ENCODE measurements around the gene GAN.

GRCh38 chr16:81273223-81273950 lies 41.4 kb upstream of the GAN start:
- TF ChIP-seq POLR2A (IDR thresholded peaks at IDR 0.05) = no peak
- TF ChIP-seq, protein P1, sequence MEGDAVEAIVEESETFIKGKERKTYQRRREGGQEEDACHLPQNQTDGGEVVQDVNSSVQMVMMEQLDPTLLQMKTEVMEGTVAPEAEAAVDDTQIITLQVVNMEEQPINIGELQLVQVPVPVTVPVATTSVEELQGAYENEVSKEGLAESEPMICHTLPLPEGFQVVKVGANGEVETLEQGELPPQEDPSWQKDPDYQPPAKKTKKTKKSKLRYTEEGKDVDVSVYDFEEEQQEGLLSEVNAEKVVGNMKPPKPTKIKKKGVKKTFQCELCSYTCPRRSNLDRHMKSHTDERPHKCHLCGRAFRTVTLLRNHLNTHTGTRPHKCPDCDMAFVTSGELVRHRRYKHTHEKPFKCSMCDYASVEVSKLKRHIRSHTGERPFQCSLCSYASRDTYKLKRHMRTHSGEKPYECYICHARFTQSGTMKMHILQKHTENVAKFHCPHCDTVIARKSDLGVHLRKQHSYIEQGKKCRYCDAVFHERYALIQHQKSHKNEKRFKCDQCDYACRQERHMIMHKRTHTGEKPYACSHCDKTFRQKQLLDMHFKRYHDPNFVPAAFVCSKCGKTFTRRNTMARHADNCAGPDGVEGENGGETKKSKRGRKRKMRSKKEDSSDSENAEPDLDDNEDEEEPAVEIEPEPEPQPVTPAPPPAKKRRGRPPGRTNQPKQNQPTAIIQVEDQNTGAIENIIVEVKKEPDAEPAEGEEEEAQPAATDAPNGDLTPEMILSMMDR (IDR thresholded peaks at IDR 0.05) = no peak
- no peak for TF ChIP-seq POLR2AphosphoS5 (IDR thresholded peaks at IDR 0.05)
- no peak for TF ChIP-seq EP300 (IDR thresholded peaks at IDR 0.05; ENCODE audit: low read depth)

Data from transverse colon (tissue), 4 donors.